C4-2B (cell line): ENCODE measurements around the gene GP5.

Experiments used
- ZFX ChIP-seq: fragments of 450-650 bp; IDR thresholded peaks from 2 replicates; pipeline ENCODE4 v1.6.1; 2017
- TF ChIP-seq, protein P1 (sequence below): fragments of 450-650 bp; conservative IDR thresholded peaks from 2 replicates; pipeline ENCODE4 v1.5.1; 2017; ENCODE audit warnings: mild to moderate bottlenecking

DNA sequence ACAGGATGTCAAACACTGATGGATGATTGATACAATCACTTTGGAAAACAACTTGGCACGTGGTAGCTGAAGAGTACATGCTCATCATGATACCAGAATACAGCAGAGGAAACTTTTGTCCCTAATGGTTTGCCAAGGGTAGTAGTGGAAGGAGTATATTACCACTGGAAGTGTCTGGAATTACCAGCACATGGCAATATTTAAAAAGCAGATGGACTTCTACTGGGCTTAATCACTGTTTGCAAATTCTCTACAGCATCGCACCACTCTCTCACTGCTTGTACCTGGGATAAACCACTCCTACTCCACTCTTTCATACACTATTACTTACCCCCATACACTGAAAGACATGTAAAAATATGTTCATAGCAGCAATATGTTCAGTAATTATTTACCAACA, 19.6 kb upstream of the GP5 start:
- TF ChIP-seq, protein P1, sequence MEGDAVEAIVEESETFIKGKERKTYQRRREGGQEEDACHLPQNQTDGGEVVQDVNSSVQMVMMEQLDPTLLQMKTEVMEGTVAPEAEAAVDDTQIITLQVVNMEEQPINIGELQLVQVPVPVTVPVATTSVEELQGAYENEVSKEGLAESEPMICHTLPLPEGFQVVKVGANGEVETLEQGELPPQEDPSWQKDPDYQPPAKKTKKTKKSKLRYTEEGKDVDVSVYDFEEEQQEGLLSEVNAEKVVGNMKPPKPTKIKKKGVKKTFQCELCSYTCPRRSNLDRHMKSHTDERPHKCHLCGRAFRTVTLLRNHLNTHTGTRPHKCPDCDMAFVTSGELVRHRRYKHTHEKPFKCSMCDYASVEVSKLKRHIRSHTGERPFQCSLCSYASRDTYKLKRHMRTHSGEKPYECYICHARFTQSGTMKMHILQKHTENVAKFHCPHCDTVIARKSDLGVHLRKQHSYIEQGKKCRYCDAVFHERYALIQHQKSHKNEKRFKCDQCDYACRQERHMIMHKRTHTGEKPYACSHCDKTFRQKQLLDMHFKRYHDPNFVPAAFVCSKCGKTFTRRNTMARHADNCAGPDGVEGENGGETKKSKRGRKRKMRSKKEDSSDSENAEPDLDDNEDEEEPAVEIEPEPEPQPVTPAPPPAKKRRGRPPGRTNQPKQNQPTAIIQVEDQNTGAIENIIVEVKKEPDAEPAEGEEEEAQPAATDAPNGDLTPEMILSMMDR: no peak
- TF ChIP-seq ZFX: no peak
